Hepatocyte (in vitro differentiated cells): ENCODE results near the gene PRLH.

Source experiments
- EZH2 ChIP-seq: fragments of 200-600 bp; sonication (generic); IDR thresholded peaks from 2 replicates; pipeline ENCODE4 v1.6.1; 2016; ENCODE audit warnings: antibody characterized with exemption, mild to moderate bottlenecking, borderline replicate concordance
- EZH2phosphoT487 ChIP-seq: fragments of 200-600 bp; sonication (generic); IDR thresholded peaks from one replicate; pipeline ENCODE4 v1.6.1; 2018; ENCODE audit warnings: antibody characterized with exemption, mild to moderate bottlenecking, low read depth, moderate library complexity; ENCODE audit not compliant: unreplicated experiment, severe bottlenecking
- TF ChIP-seq, protein P1 (sequence below): fragments of 200-600 bp; sonication (generic); IDR thresholded peaks from 2 replicates; pipeline ENCODE4 v1.5.1; 2016; ENCODE audit warnings: antibody characterized with exemption, mild to moderate bottlenecking; ENCODE audit not compliant: poor library complexity

DNA sequence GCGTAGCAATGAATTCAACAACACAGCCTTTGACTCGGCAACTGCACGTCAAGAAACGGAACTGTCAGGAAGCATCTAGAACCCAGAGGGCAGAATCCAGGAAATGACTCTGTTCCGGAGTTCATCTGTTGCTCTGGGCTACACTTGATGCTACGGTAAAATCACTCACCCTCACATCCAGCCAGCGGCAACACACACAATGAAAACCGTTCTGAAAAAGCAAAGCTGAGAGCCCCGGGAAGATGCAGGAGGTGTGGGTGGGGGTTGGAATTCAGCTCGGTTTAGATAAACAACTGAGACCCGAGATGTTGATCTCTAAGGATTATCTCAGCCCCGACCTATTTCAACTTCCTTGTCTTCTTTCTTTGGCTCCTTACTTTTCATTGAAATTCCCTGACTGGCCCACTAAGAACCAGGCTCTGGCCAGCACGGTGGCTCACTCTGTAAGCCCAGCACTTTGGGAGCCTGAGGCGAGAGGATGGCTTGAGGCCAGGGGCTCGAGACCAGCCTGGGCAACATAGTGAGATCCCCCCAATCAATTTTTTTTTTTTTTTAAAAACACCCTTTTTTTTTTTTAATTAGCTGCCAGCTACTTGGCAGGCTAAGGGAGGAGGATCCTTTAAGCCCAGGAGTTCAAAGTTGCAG, 37.5 kb downstream of the PRLH start:
- TF ChIP-seq, protein P1, sequence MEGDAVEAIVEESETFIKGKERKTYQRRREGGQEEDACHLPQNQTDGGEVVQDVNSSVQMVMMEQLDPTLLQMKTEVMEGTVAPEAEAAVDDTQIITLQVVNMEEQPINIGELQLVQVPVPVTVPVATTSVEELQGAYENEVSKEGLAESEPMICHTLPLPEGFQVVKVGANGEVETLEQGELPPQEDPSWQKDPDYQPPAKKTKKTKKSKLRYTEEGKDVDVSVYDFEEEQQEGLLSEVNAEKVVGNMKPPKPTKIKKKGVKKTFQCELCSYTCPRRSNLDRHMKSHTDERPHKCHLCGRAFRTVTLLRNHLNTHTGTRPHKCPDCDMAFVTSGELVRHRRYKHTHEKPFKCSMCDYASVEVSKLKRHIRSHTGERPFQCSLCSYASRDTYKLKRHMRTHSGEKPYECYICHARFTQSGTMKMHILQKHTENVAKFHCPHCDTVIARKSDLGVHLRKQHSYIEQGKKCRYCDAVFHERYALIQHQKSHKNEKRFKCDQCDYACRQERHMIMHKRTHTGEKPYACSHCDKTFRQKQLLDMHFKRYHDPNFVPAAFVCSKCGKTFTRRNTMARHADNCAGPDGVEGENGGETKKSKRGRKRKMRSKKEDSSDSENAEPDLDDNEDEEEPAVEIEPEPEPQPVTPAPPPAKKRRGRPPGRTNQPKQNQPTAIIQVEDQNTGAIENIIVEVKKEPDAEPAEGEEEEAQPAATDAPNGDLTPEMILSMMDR = no peak
- TF ChIP-seq EZH2 = no peak
- no peak for TF ChIP-seq EZH2phosphoT487
